Smooth muscle cell (in vitro differentiated cells): Measurements from ENCODE around the gene PI4KA. TPM values are rescaled to one million over a fixed set of nuclear protein-coding genes. Genes with fewer than 3 reads are reported as not detected.

ENCODE experiments used
- DNase-seq: peaks from one replicate; lab custom pipeline; 2025; ENCODE audit not compliant: unreplicated experiment; lab: John Stamatoyannopoulos, UW
- H2AFZ ChIP-seq: fragments of 200-600 bp; sonication (generic); 2 replicates; pipeline ENCODE4 v1.6.0; 2016; ENCODE audit warnings: antibody characterized with exemption, low read depth, mild to moderate bottlenecking
- H3F3A ChIP-seq: fragments of 200-600 bp; sonication (generic); 2 replicates; pipeline ENCODE4 v1.6.0; 2017; ENCODE audit warnings: antibody characterized with exemption, low read depth
- H3K27ac ChIP-seq: fragments of 200-600 bp; sonication (generic); 2 replicates; pipeline ENCODE4 v1.5.1; 2016; ENCODE audit warnings: low read depth, mild to moderate bottlenecking
- H3K27me3 ChIP-seq: fragments of 200-600 bp; sonication (generic); 2 replicates; pipeline ENCODE4 v1.6.1; 2016; ENCODE audit warnings: low read depth, mild to moderate bottlenecking
- H3K36me3 ChIP-seq: fragments of 200-600 bp; sonication (generic); 2 replicates; pipeline ENCODE4 v1.5.1; 2016; ENCODE audit warnings: low read depth
- H3K4me1 ChIP-seq: fragments of 200-600 bp; sonication (generic); 2 replicates; pipeline ENCODE4 v1.5.1; 2016; ENCODE audit warnings: low read depth
- H3K4me2 ChIP-seq: fragments of 200-600 bp; sonication (generic); 2 replicates; pipeline ENCODE4 v1.6.0; 2016; ENCODE audit warnings: mild to moderate bottlenecking
- H3K4me3 ChIP-seq: fragments of 200-600 bp; sonication (generic); 2 replicates; pipeline ENCODE4 v1.5.1; 2016; ENCODE audit warnings: mild to moderate bottlenecking
- H3K79me2 ChIP-seq: fragments of 200-600 bp; sonication (generic); 2 replicates; pipeline ENCODE4 v1.6.0; 2016; ENCODE audit warnings: low read depth, mild to moderate bottlenecking
- H3K9ac ChIP-seq: fragments of 200-600 bp; sonication (generic); 2 replicates; pipeline ENCODE4 v1.6.0; 2016; ENCODE audit warnings: low read depth
- H3K9me3 ChIP-seq: fragments of 200-600 bp; sonication (generic); replicated peaks from 2 replicates; pipeline ENCODE4 v1.5.1; 2016; ENCODE audit warnings: low read depth
- H4K20me1 ChIP-seq: fragments of 200-600 bp; sonication (generic); 2 replicates; pipeline ENCODE4 v1.6.0; 2016; ENCODE audit warnings: low read depth
- WGBS: methylation state at CpG from one replicate; pipeline ENCODE4 v1.1.7; 2016; ENCODE audit warnings: low lambda C conversion rate; 5-methylcytosine and 5-hydroxymethylcytosine counted together
- polyA plus RNA-seq: library from polyadenylated mRNA; unstranded; fragments of >200 nt; fragmentation: Nextera tagmentation; extraction: Ambion mirVana; gene quantifications from 2 replicates; pipeline ENCODE4 v1.2.1, GENCODE V29; 2016
- total RNA-seq: library from RNA; depleted of rRNA; stranded (reverse); fragments of >200 nt; gene quantifications from 2 replicates; pipeline ENCODE4 v1.2.3, GENCODE V29; 2014
- TF ChIP-seq, protein P1 (sequence below): fragments of 200-600 bp; sonication (generic); IDR thresholded peaks from 2 replicates; pipeline ENCODE4 v1.5.1; 2017; ENCODE audit warnings: borderline replicate concordance, mild to moderate bottlenecking, antibody characterized with exemption; ENCODE audit not compliant: insufficient read depth, poor library complexity, severe bottlenecking

Gene PI4KA
- total and polyA plus RNA-seq, 2 experiments from 2014 or later: 23.5 to 33.2 TPM

- no peaks in the 10 kb centered on the region for H3F3A ChIP-seq
- H3K79me2 ChIP-seq: no peaks in the 10 kb centered on the region
- H3K27ac ChIP-seq: no peak overlapping the region
- TF ChIP-seq, protein P1, sequence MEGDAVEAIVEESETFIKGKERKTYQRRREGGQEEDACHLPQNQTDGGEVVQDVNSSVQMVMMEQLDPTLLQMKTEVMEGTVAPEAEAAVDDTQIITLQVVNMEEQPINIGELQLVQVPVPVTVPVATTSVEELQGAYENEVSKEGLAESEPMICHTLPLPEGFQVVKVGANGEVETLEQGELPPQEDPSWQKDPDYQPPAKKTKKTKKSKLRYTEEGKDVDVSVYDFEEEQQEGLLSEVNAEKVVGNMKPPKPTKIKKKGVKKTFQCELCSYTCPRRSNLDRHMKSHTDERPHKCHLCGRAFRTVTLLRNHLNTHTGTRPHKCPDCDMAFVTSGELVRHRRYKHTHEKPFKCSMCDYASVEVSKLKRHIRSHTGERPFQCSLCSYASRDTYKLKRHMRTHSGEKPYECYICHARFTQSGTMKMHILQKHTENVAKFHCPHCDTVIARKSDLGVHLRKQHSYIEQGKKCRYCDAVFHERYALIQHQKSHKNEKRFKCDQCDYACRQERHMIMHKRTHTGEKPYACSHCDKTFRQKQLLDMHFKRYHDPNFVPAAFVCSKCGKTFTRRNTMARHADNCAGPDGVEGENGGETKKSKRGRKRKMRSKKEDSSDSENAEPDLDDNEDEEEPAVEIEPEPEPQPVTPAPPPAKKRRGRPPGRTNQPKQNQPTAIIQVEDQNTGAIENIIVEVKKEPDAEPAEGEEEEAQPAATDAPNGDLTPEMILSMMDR: no peak
- DNase-seq: no peak
- H3K4me3 ChIP-seq: no peak overlapping the region
- H3K4me2 ChIP-seq: no peak overlapping the region
- WGBS: 67% methylated on average over 5 of the region's 5 CpGs
- no peaks in the 10 kb centered on the region for H4K20me1 ChIP-seq
- no peaks in the 10 kb centered on the region for H3K9me3 ChIP-seq
- H3K27me3 ChIP-seq: no peaks in the 10 kb centered on the region
- H3K36me3 ChIP-seq: no peaks in the 10 kb centered on the region
- no peaks in the 10 kb centered on the region for H3K4me1 ChIP-seq
- H2AFZ ChIP-seq: no peak overlapping the region
- no peak overlapping the region for H3K9ac ChIP-seq
Measured at GRCh38 chr22:20779818-20780158, 78.8 kb downstream of the PI4KA start.

- Histone ChIP-seq H3K27ac (no peak overlapping the region), H3K4me3 (no peak overlapping the region), H3K4me1 (no peaks in the 10 kb centered on the region), H3F3A (no peaks in the 10 kb centered on the region), H3K9me3 (no peaks in the 10 kb centered on the region), H3K9ac (no peak overlapping the region), H3K36me3 (no peaks in the 10 kb centered on the region), H3K79me2 (no peaks in the 10 kb centered on the region), H3K4me2 (no peak overlapping the region), H2AFZ (no peak overlapping the region), H4K20me1 (no peaks in the 10 kb centered on the region), H3K27me3 (no peaks in the 10 kb centered on the region)
- TF ChIP-seq, protein P1: no peak
- 84% methylated on average over 25 of the region's 25 CpGs for WGBS
- no peak for DNase-seq
Measured at GRCh38 chr22:20779014-20779817, 79.4 kb downstream of the PI4KA start.

DNA sequence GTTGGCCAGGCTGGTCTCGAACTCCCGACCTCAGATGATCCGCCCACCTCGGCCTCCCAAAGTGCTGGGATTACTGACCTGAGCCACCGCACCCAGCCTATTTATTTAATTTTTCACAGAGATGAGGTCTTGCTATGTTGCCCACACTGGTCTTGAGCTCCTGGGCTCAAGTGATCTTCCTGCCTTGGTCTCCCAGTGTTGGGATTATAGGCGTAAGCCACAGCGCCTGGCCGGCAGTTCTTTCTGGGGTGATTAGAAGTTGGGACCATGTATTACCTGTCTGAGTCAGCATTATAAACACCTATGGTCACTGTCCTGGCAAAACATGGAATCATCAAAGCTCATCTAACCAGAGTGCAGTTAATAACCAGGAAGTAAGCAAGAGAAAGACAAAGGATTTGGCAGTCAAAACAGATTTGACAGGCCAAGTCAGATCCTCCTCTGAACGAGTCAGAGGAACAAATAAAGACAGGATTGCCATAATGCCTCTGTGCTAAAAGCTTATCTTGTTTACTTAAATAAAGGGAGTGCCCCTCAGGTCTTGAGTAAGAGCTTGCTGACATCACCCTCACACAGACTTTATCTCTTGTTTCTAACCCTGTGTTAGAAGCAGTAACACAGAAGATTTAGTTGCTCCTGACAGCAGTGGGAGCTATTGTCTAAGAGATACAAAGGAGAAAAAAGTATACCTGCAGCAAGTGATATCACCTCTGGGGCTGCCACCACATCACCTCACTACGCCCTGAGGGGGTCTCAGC, 81.0 kb downstream of the PI4KA start:
- no peak for DNase-seq
- H3K4me2 ChIP-seq: no peak overlapping the region
- 84% methylated on average over 10 of the region's 10 CpGs for WGBS
- peak overlapping the region; percentile 26 for H3K27ac ChIP-seq
- TF ChIP-seq, protein P1: no peak
- no peak overlapping the region for H3K4me3 ChIP-seq
- no peaks in the 10 kb centered on the region for H3K4me1 ChIP-seq
- H3K79me2 ChIP-seq: no peaks in the 10 kb centered on the region
- no peaks in the 10 kb centered on the region for H3F3A ChIP-seq
- H3K36me3 ChIP-seq: no peaks in the 10 kb centered on the region
- H3K9ac ChIP-seq: no peak overlapping the region
- no peak overlapping the region for H2AFZ ChIP-seq
- no peaks in the 10 kb centered on the region for H3K9me3 ChIP-seq
- H4K20me1 ChIP-seq: no peaks in the 10 kb centered on the region
- H3K27me3 ChIP-seq: no peaks in the 10 kb centered on the region
